Kidney (tissue), 14 donors: Measurements from ENCODE around the gene PCYT1A. TPM values are rescaled to one million over a fixed set of nuclear protein-coding genes. Genes with fewer than 3 reads are reported as not detected.

ENCODE experiments used
- DNase-seq, 5 donors: peaks; one replicate each; pipeline ENCODE4 v3.0.0-alpha.2; 2013 to 2020
- FAIRE-seq: peaks from 2 replicates; lab custom pipeline; 2012; peaks lifted over from hg19 to GRCh38; lab: Jason Lieb, UNC
- H3K27ac ChIP-seq, 2 donors: one replicate each; pipeline ENCODE4 v1.7.0; 2013; ENCODE audit warnings: low read depth in 2 of 2, low read length in 2 of 2, inconsistent platforms in 1 of 2
- H3K27me3 ChIP-seq: one replicate; pipeline ENCODE4 v1.7.1; 2013; ENCODE audit warnings: low read length, inconsistent platforms; ENCODE audit not compliant: control insufficient read depth, insufficient read depth
- H3K36me3 ChIP-seq, 3 donors: one replicate each; pipeline versions ENCODE4 v1.7.0 to v1.7.1; 2013; ENCODE audit warnings: low read length in 3 of 3, control low read depth in 1 of 3, inconsistent platforms in 1 of 3; ENCODE audit not compliant: insufficient read depth in 3 of 3, control insufficient read depth in 2 of 3
- H3K4me1 ChIP-seq, 3 donors: one replicate each; pipeline versions ENCODE4 v1.7.0 to v1.7.1; 2013; ENCODE audit warnings: low read length in 3 of 3, inconsistent platforms in 1 of 3, low read depth in 1 of 3; ENCODE audit not compliant: control insufficient read depth in 2 of 3, insufficient read depth in 2 of 3
- H3K4me3 ChIP-seq, 3 donors: one replicate each; pipeline versions ENCODE4 v1.7.0 to v1.8.1; 2013; ENCODE audit warnings: low read length in 3 of 3, control low read depth in 1 of 3, inconsistent platforms in 1 of 3
- H3K9ac ChIP-seq, 3 donors: one replicate each; pipeline versions ENCODE4 v1.7.0 to v1.7.1; 2013; ENCODE audit warnings: low read length in 3 of 3, control low read depth in 1 of 3, inconsistent platforms in 1 of 3
- H3K9me3 ChIP-seq, 3 donors: one replicate each; pipeline versions ENCODE4 v1.7.0 to v1.7.1; 2013; ENCODE audit warnings: low read length in 3 of 3, control low read depth in 1 of 3, inconsistent platforms in 1 of 3; ENCODE audit not compliant: control insufficient read depth in 2 of 3, insufficient read depth in 1 of 3
- CTCF ChIP-seq: IDR thresholded peaks from 3 replicates; pipeline ENCODE4 v1.5.1; 2012; ENCODE audit warnings: mild to moderate bottlenecking, moderate library complexity, borderline replicate concordance; ENCODE audit not compliant: insufficient read depth; ENCODE audit errors: extremely low read depth
- intact Hi-C: fragments of 100-400 bp; cut with DNase I; formaldehyde crosslinking; loops from one replicate; pipeline ENCODE4 v1.11.1; 2022
- polyA plus RNA-seq: library from polyadenylated mRNA; stranded (reverse); fragments of 350-450 nt; fragmentation: Illumina TruSeq; extraction: RNeasy Lipid Tissue Mini Kit (QIAGEN cat#74804); gene quantifications from one replicate; pipeline ENCODE4 v1.2.3, GENCODE V29; 2014; ENCODE audit warnings: low read depth, low replicate concordance; ENCODE audit not compliant: insufficient read depth
- total RNA-seq: library from RNA; stranded (reverse); fragmentation: NEBNext Ultra II Directional; extraction: Animal tissue kit (Norgen Biotek cat#: 25700); gene quantifications from one replicate; pipeline ENCODE4 v1.2.1, GENCODE V29; 2021
- donor health status: control.
- donor health status: control.
- donor health status: control.
- donor health status: control.
- donor health status: control.
- donor health status: DM: yes; HTN: yes; CAD: no.
- donor health status: Normal renal cell carcinoma (clear cell type).

PCYT1A gene
- total and polyA plus RNA-seq, 2 donors from 2014 or later, result 19.6 to 57.6 TPM

GRCh38 chr3:196268284-196269163, 19.0 kb downstream of the PCYT1A start:
- Histone ChIP-seq H3K36me3 (peaks cover 2 to 16% (median 8%) of the 10 kb centered on the region in 3 donors), H3K9me3 (no peaks in the 10 kb centered on the region), H3K9ac (no peak overlapping the region), H3K27me3 (no peaks in the 10 kb centered on the region), H3K4me1 (no peaks in the 10 kb centered on the region), H3K4me3 (no peak overlapping the region), H3K27ac (no peak overlapping the region)
- FAIRE-seq, result no peak
- DNase-seq, result no peak
- intact Hi-C loops, result no loop called here
- TF ChIP-seq CTCF, result no peak

- no peaks in the 10 kb centered on the region for H3K9me3 ChIP-seq
- H3K36me3 ChIP-seq, result peaks cover 0 to 7% (median 6%) of the 10 kb centered on the region in 3 donors
- no peak overlapping the region for H3K4me3 ChIP-seq
- TF ChIP-seq CTCF, result no peak
- H3K9ac ChIP-seq, result no peak overlapping the region
- H3K27ac ChIP-seq, result no peak overlapping the region
- FAIRE-seq, result no peak
- intact Hi-C loops, result no loop called here
- H3K27me3 ChIP-seq, result no peaks in the 10 kb centered on the region
- H3K4me1 ChIP-seq, result no peaks in the 10 kb centered on the region
- DNase-seq, result no peak
Measured at GRCh38 chr3:196263819-196264218, 23.7 kb downstream of the PCYT1A start.

GRCh38 chr3:196260784-196261183, 26.7 kb downstream of the PCYT1A start:
- no peak for DNase-seq
- no peaks in the 10 kb centered on the region for H3K9me3 ChIP-seq
- H3K4me1 ChIP-seq, result no peaks in the 10 kb centered on the region
- H3K27ac ChIP-seq, result no peak overlapping the region
- no peak for TF ChIP-seq CTCF
- no peaks in the 10 kb centered on the region for H3K27me3 ChIP-seq
- intact Hi-C loops, result no loop called here
- H3K4me3 ChIP-seq, result no peak overlapping the region
- H3K9ac ChIP-seq, result no peak overlapping the region
- peaks cover 0 to 10% (median 9%) of the 10 kb centered on the region in 3 donors for H3K36me3 ChIP-seq
- no peak for FAIRE-seq
